Smooth muscle cell (in vitro differentiated cells): ENCODE measurements around the gene WDR45B. TPM values are rescaled to one million over a fixed set of nuclear protein-coding genes. Genes with fewer than 3 reads are reported as not detected.
A peak's percentile ranks its signal among the peaks of the same experiment; 100 is the strongest.

Source experiments
- DNase-seq: peaks from one replicate; lab custom pipeline; 2025; ENCODE audit not compliant: unreplicated experiment; lab: John Stamatoyannopoulos, UW
- H2AFZ ChIP-seq: fragments of 200-600 bp; sonication (generic); 2 replicates; pipeline ENCODE4 v1.6.0; 2016; ENCODE audit warnings: antibody characterized with exemption, low read depth, mild to moderate bottlenecking
- H3F3A ChIP-seq: fragments of 200-600 bp; sonication (generic); 2 replicates; pipeline ENCODE4 v1.6.0; 2017; ENCODE audit warnings: antibody characterized with exemption, low read depth
- H3K27ac ChIP-seq: fragments of 200-600 bp; sonication (generic); 2 replicates; pipeline ENCODE4 v1.5.1; 2016; ENCODE audit warnings: low read depth, mild to moderate bottlenecking
- H3K27me3 ChIP-seq: fragments of 200-600 bp; sonication (generic); 2 replicates; pipeline ENCODE4 v1.6.1; 2016; ENCODE audit warnings: low read depth, mild to moderate bottlenecking
- H3K36me3 ChIP-seq: fragments of 200-600 bp; sonication (generic); 2 replicates; pipeline ENCODE4 v1.5.1; 2016; ENCODE audit warnings: low read depth
- H3K4me1 ChIP-seq: fragments of 200-600 bp; sonication (generic); 2 replicates; pipeline ENCODE4 v1.5.1; 2016; ENCODE audit warnings: low read depth
- H3K4me2 ChIP-seq: fragments of 200-600 bp; sonication (generic); 2 replicates; pipeline ENCODE4 v1.6.0; 2016; ENCODE audit warnings: mild to moderate bottlenecking
- H3K4me3 ChIP-seq: fragments of 200-600 bp; sonication (generic); 2 replicates; pipeline ENCODE4 v1.5.1; 2016; ENCODE audit warnings: mild to moderate bottlenecking
- H3K79me2 ChIP-seq: fragments of 200-600 bp; sonication (generic); 2 replicates; pipeline ENCODE4 v1.6.0; 2016; ENCODE audit warnings: low read depth, mild to moderate bottlenecking
- H3K9ac ChIP-seq: fragments of 200-600 bp; sonication (generic); 2 replicates; pipeline ENCODE4 v1.6.0; 2016; ENCODE audit warnings: low read depth
- H3K9me3 ChIP-seq: fragments of 200-600 bp; sonication (generic); replicated peaks from 2 replicates; pipeline ENCODE4 v1.5.1; 2016; ENCODE audit warnings: low read depth
- H4K20me1 ChIP-seq: fragments of 200-600 bp; sonication (generic); 2 replicates; pipeline ENCODE4 v1.6.0; 2016; ENCODE audit warnings: low read depth
- CTCF ChIP-seq: fragments of 200-600 bp; sonication (generic); IDR thresholded peaks from 2 replicates; pipeline ENCODE4 v1.5.1; 2017; ENCODE audit warnings: borderline replicate concordance, mild to moderate bottlenecking, antibody characterized with exemption; ENCODE audit not compliant: insufficient read depth, poor library complexity, severe bottlenecking
- whole genome bisulfite sequencing: methylation state at CpG from one replicate; pipeline ENCODE4 v1.1.7; 2016; ENCODE audit warnings: low lambda C conversion rate; 5-methylcytosine and 5-hydroxymethylcytosine counted together
- polyA plus RNA-seq: library from polyadenylated mRNA; unstranded; fragments of >200 nt; fragmentation: Nextera tagmentation; extraction: Ambion mirVana; gene quantifications from 2 replicates; pipeline ENCODE4 v1.2.1, GENCODE V29; 2016
- total RNA-seq: library from RNA; depleted of rRNA; stranded (reverse); fragments of >200 nt; gene quantifications from 2 replicates; pipeline ENCODE4 v1.2.3, GENCODE V29; 2014

The WDR45B gene
- total and polyA plus RNA-seq, 2 experiments from 2014 or later = 73.0 to 94.6 TPM

GRCh38 chr17:82595893-82596292, 52.4 kb downstream of the WDR45B start:
- Histone ChIP-seq H3K4me2 (no peak overlapping the region), H3K79me2 (peaks cover 5% of the 10 kb centered on the region), H3K9ac (no peak overlapping the region), H3K4me1 (peaks cover 7% of the 10 kb centered on the region), H3K9me3 (no peaks in the 10 kb centered on the region), H3K27ac (no peak overlapping the region), H3F3A (peaks cover 18% of the 10 kb centered on the region), H3K27me3 (no peaks in the 10 kb centered on the region), H2AFZ (no peak overlapping the region), H3K36me3 (no peaks in the 10 kb centered on the region), H4K20me1 (peaks cover 27% of the 10 kb centered on the region), H3K4me3 (no peak overlapping the region)
- DNase-seq = no peak
- TF ChIP-seq CTCF = no peak
- WGBS = 97% methylated on average over 21 of the region's 21 CpGs

- no peak overlapping the region for H3K27ac ChIP-seq
- peaks cover 21% of the 10 kb centered on the region for H4K20me1 ChIP-seq
- no peak overlapping the region for H3K4me3 ChIP-seq
These were observed 53.7 kb downstream of the WDR45B start for GRCh38 chr17:82594571-82594970.

GRCh38 chr17:82593590-82594087, 54.6 kb downstream of the WDR45B start:
- peaks cover 15% of the 10 kb centered on the region for H4K20me1 ChIP-seq
- no peaks in the 10 kb centered on the region for H3K36me3 ChIP-seq
- no peak overlapping the region for H2AFZ ChIP-seq
- 88% methylated on average over 29 of the region's 29 CpGs for WGBS
- H3F3A ChIP-seq = peaks cover 22% of the 10 kb centered on the region
- peaks cover 5% of the 10 kb centered on the region for H3K79me2 ChIP-seq
- no peaks in the 10 kb centered on the region for H3K27me3 ChIP-seq
- H3K4me2 ChIP-seq = peak overlapping the region; percentile 90
- peak overlapping the region; percentile 17 for H3K9ac ChIP-seq
- peak overlapping the region; percentile 53 for H3K4me3 ChIP-seq
- DNase-seq = no peak
- TF ChIP-seq CTCF = no peak
- no peaks in the 10 kb centered on the region for H3K9me3 ChIP-seq
- peak overlapping the region; percentile 80 for H3K27ac ChIP-seq
- peaks cover 7% of the 10 kb centered on the region for H3K4me1 ChIP-seq

More at GRCh38 chr17:82594571-82594970, 53.7 kb downstream of the WDR45B start:
- no peak overlapping the region for H3K9ac ChIP-seq
- 95% methylated on average over 11 of the region's 11 CpGs for WGBS
- H3K36me3 ChIP-seq = no peaks in the 10 kb centered on the region
- no peak overlapping the region for H3K4me2 ChIP-seq
- no peak for DNase-seq
- H3K9me3 ChIP-seq = no peaks in the 10 kb centered on the region
- no peaks in the 10 kb centered on the region for H3K27me3 ChIP-seq
- no peak for TF ChIP-seq CTCF
- peaks cover 7% of the 10 kb centered on the region for H3K4me1 ChIP-seq
- H3F3A ChIP-seq = peaks cover 19% of the 10 kb centered on the region
- peaks cover 5% of the 10 kb centered on the region for H3K79me2 ChIP-seq
- H2AFZ ChIP-seq = no peak overlapping the region
